GM10248 (cell line): Measurements from ENCODE around the gene IL1B.

Source experiments
- CTCF ChIA-PET: fragments of 300-600 bp; sonication (Branson Sonifier 250); formaldehyde crosslinking; extraction: SDS; loops from one replicate; lab custom pipeline; 2021; ENCODE audit warnings: antibody characterized with exemption; lab: Yijun Ruan, JAX
- POLR2A ChIA-PET: fragments of 350-650 bp; sonication (Branson Sonifier 250); formaldehyde crosslinking; extraction: SDS; loops from one replicate; lab custom pipeline; 2020; ENCODE audit warnings: antibody characterized with exemption; lab: Yijun Ruan, JAX
- DNase-seq: peaks from one replicate; pipeline ENCODE4 v3.0.0; 2012; ENCODE audit errors: extremely low spot score
- TF ChIP-seq, protein P1 (sequence below): IDR thresholded peaks from 2 replicates; pipeline ENCODE4 v1.5.1; 2012; ENCODE audit warnings: mild to moderate bottlenecking, low read depth; ENCODE audit errors: extremely low read depth, missing control alignments, control extremely low read depth

IL1B gene

DNA sequence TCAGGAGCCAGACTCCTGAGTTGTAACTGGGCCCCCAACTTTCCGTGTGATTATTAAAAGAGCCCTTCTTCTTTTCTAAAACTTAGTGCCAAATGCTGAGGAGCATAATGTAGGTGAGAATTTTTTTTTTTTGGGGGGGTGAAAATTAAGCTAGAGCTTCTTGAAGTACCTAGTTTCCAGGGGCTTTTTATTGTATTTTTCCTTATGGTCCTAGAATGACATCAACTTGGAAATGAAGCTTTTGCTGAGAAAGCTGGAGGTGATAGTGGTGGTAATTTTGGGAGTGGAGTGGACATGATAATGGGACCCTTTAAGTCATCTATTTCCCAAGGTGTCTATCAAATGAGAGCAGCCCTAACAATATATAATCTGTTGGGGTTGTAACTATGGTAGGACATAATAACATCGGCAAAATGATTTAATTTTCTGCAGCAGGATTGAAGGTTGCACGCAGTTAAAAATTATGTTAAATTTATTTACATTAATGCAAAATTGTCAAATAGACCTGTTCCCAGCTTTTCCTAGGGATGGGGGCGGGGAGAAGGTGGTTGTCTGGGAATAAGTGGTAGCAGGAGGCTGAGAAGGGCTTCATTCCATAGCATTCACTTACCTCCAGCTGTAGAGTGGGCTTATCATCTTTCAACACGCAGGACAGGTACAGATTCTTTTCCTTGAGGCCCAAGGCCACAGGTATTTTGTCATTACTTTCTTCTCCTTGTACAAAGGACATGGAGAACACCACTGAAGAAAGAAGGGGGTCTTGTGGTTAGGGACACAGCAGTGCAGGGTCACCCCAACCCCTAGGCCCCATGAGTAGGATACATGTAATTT lies 5.7 kb downstream of the IL1B start:
- ChIA-PET CTCF (interaction anchor here (0.8 to 1.9 kb wide), 5 partner anchors 11 to 54 kb away, joined by 3 to 12 read pairs (median 4); no protein-coding TSS in a partner anchor), POLR2A (no interaction called here)
- no peak for DNase-seq
- TF ChIP-seq, protein P1, sequence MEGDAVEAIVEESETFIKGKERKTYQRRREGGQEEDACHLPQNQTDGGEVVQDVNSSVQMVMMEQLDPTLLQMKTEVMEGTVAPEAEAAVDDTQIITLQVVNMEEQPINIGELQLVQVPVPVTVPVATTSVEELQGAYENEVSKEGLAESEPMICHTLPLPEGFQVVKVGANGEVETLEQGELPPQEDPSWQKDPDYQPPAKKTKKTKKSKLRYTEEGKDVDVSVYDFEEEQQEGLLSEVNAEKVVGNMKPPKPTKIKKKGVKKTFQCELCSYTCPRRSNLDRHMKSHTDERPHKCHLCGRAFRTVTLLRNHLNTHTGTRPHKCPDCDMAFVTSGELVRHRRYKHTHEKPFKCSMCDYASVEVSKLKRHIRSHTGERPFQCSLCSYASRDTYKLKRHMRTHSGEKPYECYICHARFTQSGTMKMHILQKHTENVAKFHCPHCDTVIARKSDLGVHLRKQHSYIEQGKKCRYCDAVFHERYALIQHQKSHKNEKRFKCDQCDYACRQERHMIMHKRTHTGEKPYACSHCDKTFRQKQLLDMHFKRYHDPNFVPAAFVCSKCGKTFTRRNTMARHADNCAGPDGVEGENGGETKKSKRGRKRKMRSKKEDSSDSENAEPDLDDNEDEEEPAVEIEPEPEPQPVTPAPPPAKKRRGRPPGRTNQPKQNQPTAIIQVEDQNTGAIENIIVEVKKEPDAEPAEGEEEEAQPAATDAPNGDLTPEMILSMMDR, result no peak

DNA sequence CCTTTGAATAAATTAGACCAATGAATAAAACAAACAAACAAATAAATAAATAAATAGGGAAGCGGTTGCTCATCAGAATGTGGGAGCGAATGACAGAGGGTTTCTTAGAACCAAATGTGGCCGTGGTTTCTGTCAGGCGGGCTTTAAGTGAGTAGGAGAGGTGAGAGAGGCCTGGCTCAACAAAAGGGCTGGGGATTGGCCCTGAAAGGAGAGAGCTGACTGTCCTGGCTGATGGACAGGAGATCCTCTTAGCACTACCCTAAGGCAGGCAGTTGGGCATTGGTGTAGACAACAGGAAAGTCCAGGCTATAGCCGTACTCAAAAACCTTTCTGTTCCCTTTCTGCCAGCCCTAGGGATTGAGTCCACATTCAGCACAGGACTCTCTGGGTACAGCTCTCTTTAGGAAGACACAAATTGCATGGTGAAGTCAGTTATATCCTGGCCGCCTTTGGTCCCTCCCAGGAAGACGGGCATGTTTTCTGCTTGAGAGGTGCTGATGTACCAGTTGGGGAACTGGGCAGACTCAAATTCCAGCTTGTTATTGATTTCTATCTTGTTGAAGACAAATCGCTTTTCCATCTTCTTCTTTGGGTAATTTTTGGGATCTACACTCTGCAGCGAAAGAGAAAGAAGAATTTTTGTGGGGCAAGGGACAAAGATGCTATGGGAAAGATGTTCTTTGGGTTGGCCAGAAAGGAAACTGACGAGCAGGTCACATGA lies 6.5 kb downstream of the IL1B start:
- ChIA-PET CTCF (interaction anchor here (0.8 to 1.9 kb wide), 7 partner anchors 11 to 88 kb away, joined by 3 to 12 read pairs (median 4); no protein-coding TSS in a partner anchor), POLR2A (no interaction called here)
- TF ChIP-seq, protein P1, result no peak
- DNase-seq, result no peak

- no peak for DNase-seq
- ChIA-PET POLR2A (no interaction called here), CTCF (interaction anchor here (1.0 to 1.9 kb wide), 6 partner anchors 10 to 87 kb away, joined by 3 to 12 read pairs (median 4); no protein-coding TSS in a partner anchor)
- TF ChIP-seq, protein P1, result no peak
These were observed 7.2 kb downstream of the IL1B start for GRCh38 chr2:112829101-112829960.

DNA sequence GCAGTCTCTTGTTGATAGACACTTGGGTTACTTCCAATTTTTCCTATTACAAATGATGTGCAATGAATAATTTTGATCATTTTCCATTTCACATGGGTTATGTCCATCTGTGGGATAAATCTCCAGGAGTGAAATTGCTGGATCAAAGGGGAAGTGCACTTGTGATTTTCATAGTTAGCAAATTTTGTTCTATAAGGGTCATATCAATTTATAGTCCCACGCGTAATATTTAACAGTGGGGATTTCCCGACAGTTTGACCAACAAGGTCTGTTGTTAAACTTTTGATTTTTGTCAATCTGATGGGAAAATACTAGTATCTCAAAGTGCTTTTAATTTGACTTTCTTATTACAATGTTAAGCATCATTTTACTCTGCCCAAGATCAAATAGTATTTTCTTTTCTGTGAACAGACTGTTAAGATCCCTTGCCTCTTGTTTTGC lies 8.3 kb downstream of the IL1B start:
- no peak for DNase-seq
- ChIA-PET CTCF (interaction anchor here (1.2 to 1.5 kb wide), 3 partner anchors 14 to 79 kb away, joined by 3 to 4 read pairs (median 4); no protein-coding TSS in a partner anchor), POLR2A (no interaction called here)
- TF ChIP-seq, protein P1, result no peak

- no peak for DNase-seq
- TF ChIP-seq, protein P1, result no peak
- POLR2A ChIA-PET, result interaction anchor here (0.7 kb wide), 1 partner anchor 17 kb away, joined by 3 read pairs; no protein-coding TSS in a partner anchor
- CTCF ChIA-PET, result interaction anchor here (1.2 to 1.5 kb wide), 3 partner anchors 13 to 78 kb away, joined by 3 to 4 read pairs (median 4); no protein-coding TSS in a partner anchor
These were observed 8.9 kb downstream of the IL1B start for GRCh38 chr2:112827604-112828185.
